Heart left ventricle (tissue), 13 donors: ENCODE data around the gene TCN2.
"Not testable (repeated sequence)": the region's sequence is repeated elsewhere in the genome, so short reads cannot be mapped to it uniquely, and the experiment has no call there.

Experiments
- CTCF ChIP-seq, 12 donors: fragments of 200-600 bp; sonication (generic) in 4 of 12; IDR thresholded peaks; one replicate each; pipeline versions ENCODE4 v1.5.0 to v1.8.0; 2018 to 2022; ENCODE audit warnings: antibody characterized with exemption in 12 of 12, mild to moderate bottlenecking in 5 of 12
- POLR2A ChIP-seq, 2 donors: fragments of 450-650 bp; IDR thresholded peaks; one replicate each; pipeline ENCODE4 v1.6.1; 2017; ENCODE audit warnings: antibody characterized with exemption in 2 of 2, mild to moderate bottlenecking in 2 of 2, moderate library complexity in 2 of 2
- donor health status: ischemic (EF 13 %, LVEDD 7.1; RV severe dilation, severe dysfunction).
- donor health status: DM: no; HTN: yes; CAD: no.
- donor health status: DM: no; HTN: no; CAD: no.
- donor health status: ischemic (EF 25% LVEDD 6.9; RV normal size, moderate dysfunction).
- donor health status: ischemic (EF 25% LVEDD 5.7; RV mildly dilated, moderate dysfunction).
- donor health status: ischemic (EF 35%, LVEDD 5.7; RV mildly dilated, moderate dysfunction).
- donor health status: nonischemic (EF 11% LVEDD 7.7; RV severe dilation, severe dysfunction).
- donor health status: DM: yes; HTN: yes; CAD: no.
- donor health status: PGD.
- donor health status: ischemic (EF 29% LVEDD 5.4; RV normal size, mild dysfunction).
- donor health status: nonischemic (EF 23%, LVEDD 6.1; RV moderate dilation, normal function).

GRCh38 chr22:30567277-30567676 lies 39.7 kb upstream of the TCN2 start:
- not testable (repeated sequence) for TF ChIP-seq CTCF, POLR2A (IDR thresholded peaks at IDR 0.05)
